GM18873 (cell line): ENCODE data around the gene OR51T1.

Experiments
- ATAC-seq: cut with Tn5 transposase; IDR thresholded peaks from one replicate; pipeline ENCODE4 v1.9.1; 2021; ENCODE audit warnings: mild to moderate bottlenecking, moderate library complexity, moderate number of reproducible peaks; ENCODE audit not compliant: unreplicated experiment, low FRiP score

The OR51T1 gene

GRCh38 chr11:4924239-4924638 is 42.5 kb downstream of the OR51T1 start, which contains the start of gene OR51G1:
Gene OR51G1, minus strand, starts transcription at chr11:4924339. Its CDS starts 0 bp downstream, at chr11:4924339.
- ATAC-seq: no peak

GRCh38 chr11:4926608-4927007 is 44.9 kb downstream of the OR51T1 start:
- no peak for ATAC-seq
